ENCODE measurements around the gene DRAP1. TPM values are rescaled to one million over a fixed set of nuclear protein-coding genes. Genes with fewer than 3 reads are reported as not detected.

The DRAP1 gene
- 10 to 100 TPM; 80.6 to 86.8 TPM for total RNA-seq
- long read RNA-seq, partial matches to known transcripts, result 0 of 4 reads
- long read RNA-seq, other reads (novel, unspliced or antisense), result 0 of 4 reads

GRCh38 chr11:65919141-65919572 lies at the start of gene DRAP1:
Gene DRAP1, plus strand, starts transcription at chr11:65919426. Its CDS starts 76 bp downstream, at chr11:65919502.
- DNase-seq, result peak; percentile 99
- ATAC-seq, result peak; percentile 93 to 95
- intact Hi-C loops (cut with DNase I), result loop anchor here in 1 of 2 donors (5.0 kb wide), 1 partner anchor 43 kb away; the partner anchor contains the start of gene SART1

DNA sequence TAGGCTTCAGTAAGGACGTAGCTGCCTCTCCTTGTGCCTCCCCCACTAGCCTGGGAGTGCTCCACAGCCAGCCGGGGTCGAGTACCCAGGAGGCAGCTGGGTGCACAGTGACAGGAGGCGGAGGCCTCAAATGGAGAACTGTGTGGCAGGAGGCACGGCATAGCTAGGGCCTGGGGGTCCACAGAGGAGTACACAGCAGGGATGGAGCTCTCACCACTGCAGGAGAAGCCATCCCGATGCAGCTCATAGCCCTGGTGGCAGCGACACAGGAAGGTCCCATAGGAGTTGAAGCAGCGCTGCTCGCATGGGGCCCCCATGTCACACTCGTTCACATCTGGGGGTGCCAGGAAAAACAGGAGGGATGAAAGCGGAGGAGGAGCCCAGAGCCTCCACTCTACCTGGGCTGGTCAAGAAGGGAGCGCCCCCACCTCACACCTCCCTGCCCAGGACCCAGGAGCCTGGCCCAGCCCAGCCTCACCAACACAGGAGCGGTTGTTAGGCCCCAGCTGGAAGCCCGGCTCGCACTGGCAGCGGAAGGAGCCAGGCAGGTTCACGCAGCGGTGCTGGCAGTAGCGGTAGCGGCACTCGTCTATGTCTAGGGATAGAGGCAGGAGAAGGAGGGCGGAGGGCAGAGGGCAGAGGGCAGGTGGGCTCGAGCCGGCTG lies 49.5 kb upstream of the DRAP1 start:
- ATAC-seq (no peak), DNase-seq (no peak)
- intact Hi-C loops (cut with DNase I), result no loop called here

GRCh38 chr11:65870307-65870658 lies 48.9 kb upstream of the DRAP1 start:
- ATAC-seq (no peak), DNase-seq (peak; percentile 27)
- intact Hi-C loops (cut with DNase I), result no loop called here

DNA sequence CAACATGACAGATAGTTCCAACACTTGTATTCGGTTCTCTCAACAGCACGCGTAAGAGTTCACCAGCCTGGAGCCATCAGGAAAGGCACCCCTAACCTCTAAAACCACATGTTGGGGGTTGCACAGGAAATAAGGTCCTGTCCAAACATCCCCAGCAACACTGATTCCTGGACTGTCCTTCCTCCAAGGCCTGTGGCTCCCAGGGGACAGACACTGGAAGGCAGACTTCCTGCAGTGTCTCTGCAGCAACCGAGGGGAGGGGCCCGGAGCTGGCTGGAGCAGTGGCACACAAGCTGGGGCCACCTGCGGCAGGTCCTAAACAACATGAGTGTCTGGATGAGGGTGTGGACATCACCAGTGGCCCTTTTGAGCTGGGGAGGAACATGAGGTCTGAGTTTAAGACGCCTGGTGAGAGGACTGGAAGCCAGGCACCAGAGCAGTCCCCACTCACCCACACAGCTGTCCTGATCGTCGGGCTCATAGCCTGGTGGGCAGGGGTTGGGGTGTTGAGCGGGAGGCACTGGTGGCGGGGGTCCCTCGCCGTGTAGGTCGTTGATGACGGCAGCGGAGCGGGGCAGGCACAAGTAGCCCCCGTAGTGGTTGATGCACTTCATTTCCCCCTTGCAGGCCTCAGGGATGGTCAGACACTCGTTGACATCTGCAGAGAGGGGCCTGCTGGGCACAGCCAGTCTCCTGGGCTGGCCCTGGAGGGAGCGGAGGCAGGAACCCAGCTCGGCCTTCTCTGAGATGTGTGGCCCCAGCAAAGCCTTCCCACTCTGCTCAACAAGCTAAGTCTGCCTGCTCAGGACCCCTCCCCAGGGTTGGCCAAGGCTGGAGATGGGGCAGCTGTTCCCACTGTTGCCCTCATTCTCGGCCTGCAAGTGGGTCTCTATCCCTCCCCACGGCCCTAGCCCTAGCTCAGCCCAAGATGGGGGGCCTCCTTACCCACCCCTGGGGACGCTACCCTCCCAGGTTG lies 48.2 kb upstream of the DRAP1 start:
- ATAC-seq (no peak), DNase-seq (no peak)
- intact Hi-C loops (cut with DNase I), result no loop called here

DNA sequence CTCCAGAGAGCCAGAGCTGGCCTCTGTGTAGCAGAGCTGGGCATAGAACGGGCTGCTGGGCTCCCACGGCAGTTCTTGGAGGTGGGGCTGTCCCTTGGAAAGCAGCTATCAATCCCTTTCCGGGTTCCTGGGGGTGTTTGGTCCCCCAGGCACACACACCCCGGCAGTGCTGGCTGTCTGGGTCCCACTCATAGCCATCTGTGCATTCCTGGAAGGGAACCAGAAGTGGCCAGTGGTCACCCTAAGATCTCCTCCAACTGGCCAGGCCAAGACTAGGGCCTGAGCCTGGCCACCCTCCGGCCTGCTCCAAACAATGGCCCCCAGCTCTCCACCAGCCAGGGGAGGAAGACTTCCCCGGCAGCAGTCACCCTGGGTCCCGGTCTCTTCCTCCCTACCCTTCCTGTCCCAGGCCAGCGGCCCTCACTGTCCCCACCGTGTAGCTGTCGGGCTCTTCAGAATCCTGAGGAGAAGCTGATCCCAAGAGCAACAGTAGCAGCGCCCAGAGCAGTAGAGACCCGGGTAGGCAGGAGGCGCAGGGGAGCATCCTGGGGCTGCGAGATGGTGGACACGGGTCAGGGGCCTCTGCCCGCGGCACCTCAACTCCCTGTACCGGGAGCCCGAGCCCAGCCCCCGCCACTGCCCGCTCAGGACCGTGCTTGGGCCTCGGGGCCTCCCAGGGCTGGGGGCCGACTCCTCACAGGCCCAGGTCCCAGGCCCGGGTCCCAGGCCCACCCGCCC lies 47.2 kb upstream of the DRAP1 start:
- DNase-seq, result no peak
- peak; percentile 5 to 6 for ATAC-seq
- intact Hi-C loops (cut with DNase I), result no loop called here

DNA sequence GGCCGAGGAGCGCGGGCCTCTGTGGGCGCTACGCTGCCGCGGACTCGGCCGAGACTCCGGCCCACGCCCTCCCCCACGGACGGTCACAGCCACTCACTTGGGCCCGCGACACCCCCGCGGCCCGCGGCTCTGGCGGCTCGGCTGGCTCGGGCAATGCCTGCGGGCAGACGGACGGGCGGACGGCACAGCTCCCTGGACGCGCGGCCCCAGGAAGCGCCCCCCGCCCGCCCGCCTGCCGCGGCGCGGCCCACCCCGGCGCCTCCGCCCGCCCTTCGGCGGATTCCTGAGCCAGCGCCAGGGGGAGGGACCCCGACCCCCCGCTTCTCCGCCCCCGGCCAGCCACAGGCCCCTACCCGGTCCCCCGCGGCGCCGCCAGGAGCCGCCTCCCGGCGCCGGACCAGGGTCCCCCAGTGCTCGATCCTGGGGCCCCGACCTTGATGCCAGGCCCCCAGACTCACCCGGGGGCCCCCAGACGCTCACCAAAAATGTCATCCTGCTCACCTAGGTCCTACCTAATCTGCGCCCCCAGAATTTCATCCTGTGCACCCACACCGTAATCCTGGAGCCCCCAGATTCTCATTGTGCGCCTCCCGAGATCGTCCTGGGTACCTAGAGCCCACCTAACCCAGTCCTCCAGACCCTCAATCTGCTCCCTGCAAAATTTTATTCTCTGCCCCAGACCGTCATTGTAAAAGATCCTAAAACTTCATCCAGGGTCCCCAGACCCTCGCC lies 46.5 kb upstream of the DRAP1 start, which contains the start of gene EFEMP2:
Gene EFEMP2, minus strand, starts transcription at position 215 of the 732 bp plus-strand sequence. CDS start 446 bp downstream, outside the sequence.
- DNase-seq (no peak), ATAC-seq (peak; percentile 50 to 64)
- intact Hi-C loops (cut with DNase I), result loop anchor here in 1 of 2 donors (1.0 kb wide), 1 partner anchor 12 kb away; the partner anchor contains the start of gene MUS81

GRCh38 chr11:65873318-65874156 lies 45.7 kb upstream of the DRAP1 start:
- ATAC-seq, result peak; percentile 95
- intact Hi-C loops (cut with DNase I), result loop anchor here in 1 of 2 donors (1.0 kb wide), 1 partner anchor 13 kb away; the partner anchor contains the start of gene MUS81

GRCh38 chr11:65879617-65880016 lies 39.6 kb upstream of the DRAP1 start, which contains the start of gene CTSW:
Gene CTSW, plus strand, starts transcription at chr11:65879837. Its CDS starts 18 bp downstream, at chr11:65879855.
- intact Hi-C loops (cut with DNase I), result loop anchor here in 1 of 2 donors (5.0 to 10.0 kb wide), 2 partner anchors 85 to 108 kb away; partner anchors contain the start of gene SART1
- peak in 1 of 2 donors; percentile 31 for ATAC-seq
- peak; percentile 23 for DNase-seq

More at GRCh38 chr11:65873318-65874156, 45.7 kb upstream of the DRAP1 start:
- DNase-seq, result peak; percentile 96

GRCh38 chr11:65880027-65880426 lies 39.2 kb upstream of the DRAP1 start:
- intact Hi-C loops (cut with DNase I), result loop anchor here in 1 of 2 donors (5.0 to 10.0 kb wide), 2 partner anchors 85 to 107 kb away; partner anchors contain the start of gene SART1
- DNase-seq, result peak; percentile 15
- no peak for ATAC-seq

DNA sequence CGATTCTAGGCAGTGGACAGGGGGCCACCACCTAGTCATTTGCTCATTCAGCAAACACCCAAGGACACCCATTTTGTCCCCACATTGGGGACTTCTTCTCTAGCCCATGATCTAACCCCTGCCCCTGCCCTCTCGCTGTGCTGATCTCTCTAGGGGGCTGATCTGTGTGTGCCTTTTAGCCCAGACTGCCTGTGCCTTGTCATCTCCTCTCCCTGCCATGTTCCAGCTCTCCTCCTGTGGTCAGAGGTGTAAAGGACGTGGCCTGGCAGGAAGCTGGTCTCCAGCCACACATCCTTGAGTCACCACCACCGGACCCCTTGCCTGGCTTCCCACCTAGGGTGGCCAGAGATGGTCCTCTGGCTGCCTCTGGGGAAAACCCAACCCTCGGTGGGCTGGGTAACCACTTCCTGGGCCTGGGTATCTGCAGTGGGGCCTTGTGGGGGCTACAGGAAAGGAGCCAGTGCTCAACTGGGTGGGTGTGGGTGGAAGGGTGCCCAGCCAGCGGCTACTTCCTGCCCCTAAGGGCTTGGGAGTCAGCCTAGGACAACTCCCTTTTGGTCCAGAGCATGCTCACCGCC lies 38.3 kb upstream of the DRAP1 start:
- intact Hi-C loops (cut with DNase I), result loop anchor here in 1 of 2 donors (5.0 to 10.0 kb wide), 2 partner anchors 84 to 106 kb away; partner anchors contain the start of gene SART1
- DNase-seq (peak; percentile 10), ATAC-seq (no peak)

DNA sequence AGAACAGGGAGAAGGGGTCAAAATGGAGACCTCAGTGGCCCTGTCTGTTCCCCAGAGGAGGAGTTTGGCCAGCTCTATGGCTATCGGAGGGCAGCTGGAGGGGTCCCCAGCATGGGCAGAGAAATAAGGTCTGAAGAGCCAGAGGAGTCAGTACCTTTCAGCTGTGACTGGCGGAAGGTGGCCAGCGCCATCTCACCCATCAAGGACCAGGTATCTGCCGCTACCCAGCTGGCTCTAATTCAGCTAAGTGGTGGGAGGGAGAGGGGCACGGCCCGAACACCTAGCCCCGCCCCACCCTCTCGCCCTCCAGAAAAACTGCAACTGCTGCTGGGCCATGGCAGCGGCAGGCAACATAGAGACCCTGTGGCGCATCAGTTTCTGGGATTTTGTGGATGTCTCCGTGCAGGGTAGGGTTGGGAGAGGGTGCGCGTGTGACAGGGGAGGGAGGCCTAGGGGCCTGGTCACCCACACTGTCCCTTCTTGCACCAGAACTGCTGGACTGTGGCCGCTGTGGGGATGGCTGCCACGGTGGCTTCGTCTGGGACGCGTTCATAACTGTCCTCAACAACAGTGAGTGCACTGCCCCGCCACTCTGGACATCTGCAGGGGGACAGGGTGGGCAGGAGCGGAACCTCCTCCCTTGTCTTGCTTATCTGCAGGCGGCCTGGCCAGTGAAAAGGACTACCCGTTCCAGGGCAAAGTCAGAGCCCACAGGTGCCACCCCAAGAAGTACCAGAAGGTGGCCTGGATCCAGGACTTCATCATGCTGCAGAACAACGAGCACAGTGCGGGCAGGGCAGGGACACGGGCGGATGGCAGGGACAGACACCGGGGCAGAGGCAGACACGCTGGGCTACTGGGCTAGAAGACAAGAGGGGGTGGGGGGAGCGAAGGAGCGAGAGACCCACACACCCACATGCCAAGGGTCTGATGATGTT lies 36.8 kb upstream of the DRAP1 start:
- peak; percentile 28 for DNase-seq
- ATAC-seq, result no peak
- intact Hi-C loops (cut with DNase I), result loop anchor here in 1 of 2 donors (5.0 to 10.0 kb wide), 2 partner anchors 82 to 105 kb away; partner anchors contain the start of gene SART1

- DNase-seq, result peak; percentile 21
- ATAC-seq, result no peak
- intact Hi-C loops (cut with DNase I), result loop anchor here in 1 of 2 donors (5.0 to 10.0 kb wide), 2 partner anchors 82 to 104 kb away; partner anchors contain the start of gene SART1
Observed at GRCh38 chr11:65883058-65883761, 36.0 kb upstream of the DRAP1 start.

DNA sequence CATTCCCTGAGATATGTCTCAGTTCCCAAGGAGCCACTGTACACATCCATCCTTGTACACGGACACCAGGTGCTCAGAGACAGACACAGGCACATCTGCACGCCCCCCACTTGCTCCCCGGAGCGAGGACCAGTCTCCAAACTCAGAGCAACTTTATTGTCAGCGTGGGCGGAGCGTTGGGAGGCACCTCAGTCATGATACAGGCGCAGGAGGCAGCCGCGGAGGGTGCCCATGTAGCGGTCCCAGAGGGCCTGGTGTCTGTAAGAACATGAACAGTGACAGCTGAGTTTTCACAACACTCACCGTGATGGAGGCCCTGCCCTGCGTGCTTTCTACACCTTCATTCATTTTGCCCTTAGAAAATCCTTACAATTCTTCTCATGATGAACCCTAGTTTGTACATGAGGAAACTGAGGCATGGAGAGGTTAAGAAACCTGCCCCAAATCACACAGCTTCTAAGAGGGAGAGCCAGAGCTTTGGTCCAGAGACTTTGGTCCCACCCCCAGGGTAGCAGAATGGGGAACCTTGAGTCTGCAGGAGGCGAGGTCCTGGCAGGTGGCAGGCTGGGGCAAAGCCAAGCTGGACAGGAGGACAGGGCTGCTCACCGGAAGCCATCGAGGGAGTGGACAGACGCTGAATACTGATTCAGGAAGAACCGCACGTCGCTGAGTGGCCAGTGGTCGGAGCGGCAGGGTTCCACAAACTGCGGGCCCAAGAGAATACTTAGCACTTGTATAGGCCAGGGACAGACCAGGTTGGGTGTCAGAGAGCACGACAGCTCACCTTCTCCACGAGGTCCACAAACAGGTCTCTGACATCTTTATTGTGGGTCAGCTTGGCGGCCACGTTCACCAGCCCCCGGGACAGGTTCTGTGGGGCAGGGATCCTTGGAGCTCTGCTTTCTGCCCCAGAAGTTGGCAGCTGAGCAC lies 35.2 kb upstream of the DRAP1 start:
- intact Hi-C loops (cut with DNase I), result loop anchor here (2.0 to 10.0 kb wide), 3 partner anchors 81 to 105 kb away; partner anchors contain the start of gene SART1 (in 1 of the 2)
- no peak for ATAC-seq
- peak; percentile 20 for DNase-seq
